GM12801 (cell line): ENCODE data around the gene CCSER2.

Experiments
- CTCF ChIP-seq: IDR thresholded peaks from one replicate; pipeline ENCODE4 v1.5.1; 2011; ENCODE audit warnings: control low read depth; ENCODE audit not compliant: insufficient read length; ENCODE audit errors: extremely low read depth

The CCSER2 gene

GRCh38 chr10:84328418-84329195 lies at the start of gene CCSER2:
Gene CCSER2, plus strand, starts transcription at chr10:84328589. Its CDS starts 42,464 bp downstream, at chr10:84371053.
- TF ChIP-seq CTCF: no peak

- TF ChIP-seq CTCF: no peak
These were observed 41.7 kb upstream of the CCSER2 start for GRCh38 chr10:84286695-84287094.

GRCh38 chr10:84288151-84288550 lies 40.2 kb upstream of the CCSER2 start:
- TF ChIP-seq CTCF: no peak

GRCh38 chr10:84289521-84290200 lies 38.7 kb upstream of the CCSER2 start:
- no peak for TF ChIP-seq CTCF

GRCh38 chr10:84290235-84290634 lies 38.2 kb upstream of the CCSER2 start:
- TF ChIP-seq CTCF: no peak

- no peak for TF ChIP-seq CTCF
These were observed 37.0 kb upstream of the CCSER2 start for GRCh38 chr10:84291384-84291783.

- no peak for TF ChIP-seq CTCF
These were observed 35.9 kb upstream of the CCSER2 start for GRCh38 chr10:84292502-84292901.
